Cortex of kidney (tissue), 1 donor: Measurements from ENCODE around the gene DENND1C.
"Not testable (repeated sequence)": the region's sequence is repeated elsewhere in the genome, so short reads cannot be mapped to it uniquely, and the experiment has no call there.

Experiments
- DNase-seq: peaks from one replicate; lab custom pipeline; 2025; lab: John Stamatoyannopoulos, UW

DENND1C gene

DNA sequence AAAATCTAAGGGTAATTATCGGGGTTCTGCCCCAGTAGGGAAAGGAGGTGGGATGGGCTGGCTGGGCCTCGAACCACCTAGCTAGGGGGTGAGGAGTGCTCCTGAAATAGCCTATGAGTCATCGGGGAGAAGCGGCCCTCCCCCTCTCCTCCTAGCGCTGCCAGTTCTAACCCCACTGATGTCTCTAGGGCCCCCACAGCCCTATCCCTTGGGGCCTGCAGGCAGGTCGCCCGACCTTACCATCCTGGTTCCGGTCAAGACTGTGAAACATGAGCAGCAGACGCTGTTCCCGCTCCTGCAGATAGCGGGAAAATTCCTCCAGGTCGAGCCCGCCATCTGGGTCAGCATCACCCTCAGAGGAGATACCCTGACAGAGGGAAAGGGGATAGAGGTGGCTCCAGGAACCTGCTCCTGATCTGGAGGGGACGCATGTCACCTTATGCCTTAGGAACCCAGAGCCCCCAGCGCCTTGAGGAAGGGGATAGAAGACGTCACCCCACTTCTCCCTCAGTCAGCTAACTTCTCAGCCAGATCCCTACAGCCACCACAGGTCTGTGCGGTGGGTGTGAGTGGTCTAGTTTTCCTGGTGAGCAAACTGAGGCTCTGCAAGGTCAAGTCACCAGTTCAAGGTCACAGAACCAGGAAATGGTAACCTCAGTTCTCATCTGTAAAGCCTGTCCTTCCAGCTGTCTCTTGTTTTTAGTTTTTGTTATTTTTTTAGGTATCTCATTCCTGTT is 23.5 kb downstream of the DENND1C start:
- DNase-seq: no peak

DNA sequence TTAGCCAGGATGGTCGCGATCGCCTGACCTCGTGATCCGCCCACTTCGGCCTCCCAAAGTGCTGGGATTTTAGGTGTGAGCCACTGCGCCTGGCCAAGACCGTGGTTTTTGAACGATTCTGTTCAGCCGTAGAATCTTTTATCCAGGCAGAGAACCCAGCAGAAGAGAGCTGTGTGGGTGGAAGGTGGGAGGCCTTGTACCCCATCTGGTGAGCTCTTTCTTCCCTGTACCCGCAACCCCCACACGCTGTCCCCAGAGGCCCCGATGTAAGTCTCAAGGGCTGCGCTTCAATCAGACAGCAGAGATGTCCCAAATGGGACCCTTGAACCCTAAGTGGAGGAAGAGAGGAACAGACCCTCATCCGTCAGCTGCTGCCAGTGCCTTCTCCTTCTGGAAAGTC is 25.7 kb downstream of the DENND1C start:
- no peak for DNase-seq

DNA sequence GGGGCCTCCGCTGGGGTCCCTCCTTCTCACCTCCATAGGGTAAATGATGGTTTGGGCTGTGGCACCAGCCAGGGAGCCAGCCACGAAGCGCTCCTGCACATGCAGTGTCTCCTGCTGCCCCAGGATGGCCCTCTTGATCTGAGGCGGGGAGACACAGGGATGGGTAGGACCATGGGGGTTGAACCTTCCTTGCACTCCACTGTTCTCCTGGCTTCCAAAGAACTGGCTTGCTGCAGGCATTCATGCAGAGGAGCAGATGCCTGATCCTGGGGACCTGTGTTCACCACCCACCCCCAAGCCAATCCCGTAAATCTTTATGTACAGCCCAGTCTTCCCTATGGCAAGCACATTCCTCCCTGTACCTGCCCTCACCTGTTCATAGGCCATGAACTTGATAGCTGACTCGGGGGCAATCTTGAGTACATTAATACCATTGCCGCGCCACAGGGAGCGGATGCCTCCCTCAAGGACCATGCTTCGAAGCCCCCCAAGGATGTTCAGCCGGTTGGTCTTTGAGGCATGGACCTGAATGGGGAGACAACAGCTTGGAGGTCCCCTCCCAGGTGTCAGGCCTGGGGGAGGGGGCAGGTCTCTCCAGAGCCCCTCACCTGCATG is 27.5 kb downstream of the DENND1C start:
- DNase-seq: no peak

DNA sequence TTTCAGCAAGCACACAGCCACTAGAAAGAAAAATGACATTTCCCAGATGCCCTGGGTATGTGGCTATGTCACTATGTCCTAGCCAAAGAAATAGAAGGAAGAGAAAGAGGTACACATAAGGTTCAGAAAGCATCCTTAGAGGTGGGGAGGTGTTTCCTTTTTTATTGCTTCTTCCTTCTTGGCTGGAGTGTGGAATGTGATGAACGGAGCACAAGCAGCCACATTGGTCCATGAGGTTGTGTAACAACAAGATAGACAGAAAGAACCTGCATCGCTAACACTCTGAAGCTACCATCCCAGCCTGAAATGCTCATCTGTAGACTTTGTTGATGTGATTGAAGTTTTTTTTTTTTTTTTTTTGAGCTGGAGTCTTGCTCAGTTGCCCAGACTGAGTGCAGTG is 28.7 kb downstream of the DENND1C start:
- no peak for DNase-seq

DNA sequence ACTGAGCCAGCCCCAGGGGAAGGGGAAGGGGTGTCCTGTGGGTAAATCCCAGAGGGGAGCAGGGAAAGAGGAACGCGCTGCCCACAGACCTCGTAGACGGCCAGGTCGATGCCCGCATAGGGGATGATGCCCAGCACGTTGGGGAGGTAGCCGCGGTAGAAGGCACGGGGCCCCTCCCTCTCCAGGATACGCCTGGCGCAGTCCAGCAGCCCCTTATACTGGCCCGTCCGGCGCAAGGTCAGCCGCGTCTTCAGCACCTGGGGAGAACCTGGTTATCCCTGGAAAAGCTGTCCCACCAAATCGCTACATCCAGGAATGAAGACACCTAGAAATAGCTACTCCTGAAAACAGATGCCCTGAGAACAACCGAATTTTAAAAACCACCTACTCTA is 29.4 kb downstream of the DENND1C start:
- DNase-seq: no peak

DNA sequence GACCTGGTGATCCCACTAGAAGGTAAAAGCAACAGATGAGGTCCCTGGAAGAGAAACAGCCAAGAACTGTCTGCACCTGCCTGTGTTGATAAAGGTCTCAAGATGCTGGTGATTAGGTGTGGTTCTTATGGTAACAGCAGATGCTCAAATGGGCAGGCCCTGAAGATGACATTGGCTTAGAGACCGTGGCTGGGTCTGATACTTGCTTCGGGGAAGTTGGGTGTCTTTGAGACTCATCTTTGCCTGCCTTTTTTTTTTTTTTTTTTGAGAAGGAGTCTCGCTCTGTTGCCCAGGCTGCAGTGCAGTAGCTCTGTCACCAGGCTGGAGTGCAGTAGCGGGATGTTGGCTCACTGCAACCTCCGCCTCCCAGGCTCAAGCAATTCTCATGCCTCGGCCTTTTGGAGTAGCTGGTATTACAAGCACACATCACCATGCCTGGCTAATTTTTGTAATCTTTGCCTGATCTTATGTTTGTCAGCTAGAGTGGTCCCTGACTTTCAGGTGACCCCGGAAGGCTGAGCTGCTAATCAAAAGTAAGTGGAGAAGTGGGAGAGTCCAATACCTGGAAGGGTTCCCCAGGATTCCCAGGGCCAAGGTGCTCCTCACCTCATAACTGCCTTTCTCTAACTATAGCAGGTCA is 29.9 kb downstream of the DENND1C start:
- DNase-seq: no peak

DNA sequence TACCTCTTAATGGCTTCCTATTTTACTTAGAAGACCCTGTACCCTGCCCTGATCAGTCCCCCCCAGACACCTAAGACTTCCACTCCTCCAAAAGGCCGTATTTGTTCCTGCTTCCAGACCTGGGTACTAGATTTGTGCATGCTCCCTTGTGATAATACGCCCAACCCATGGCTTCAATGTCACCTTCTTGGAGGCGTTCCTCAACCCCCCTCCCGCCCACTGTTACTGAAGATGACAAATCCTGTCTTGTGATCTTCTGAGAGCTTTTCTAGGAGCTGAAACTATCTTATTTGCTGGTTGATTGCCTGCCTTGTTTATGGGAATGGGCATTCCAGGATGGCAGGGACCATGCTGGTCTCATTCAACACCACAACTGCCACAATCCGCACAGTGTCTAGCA is 31.4 kb downstream of the DENND1C start:
- DNase-seq: no peak

DNA sequence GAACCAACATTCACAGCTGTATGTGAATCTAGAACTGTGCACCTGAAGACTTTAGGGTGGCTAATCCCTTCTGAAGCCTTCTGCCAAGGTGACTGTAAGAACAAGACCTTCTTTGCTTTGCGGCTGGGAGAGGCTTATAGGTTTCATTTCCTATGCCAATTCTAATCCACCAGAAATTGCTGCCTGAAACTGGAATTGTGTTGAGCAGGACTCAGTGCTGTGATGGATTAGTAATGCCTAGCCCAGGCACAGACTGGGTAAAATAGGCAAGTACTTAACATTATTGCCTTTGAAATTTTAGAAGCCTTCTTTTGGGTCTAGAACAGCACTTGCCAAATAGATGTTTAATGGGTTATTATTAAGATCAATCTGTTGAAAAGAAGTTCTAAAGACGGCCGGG is 33.5 kb downstream of the DENND1C start:
- DNase-seq: no peak

DNA sequence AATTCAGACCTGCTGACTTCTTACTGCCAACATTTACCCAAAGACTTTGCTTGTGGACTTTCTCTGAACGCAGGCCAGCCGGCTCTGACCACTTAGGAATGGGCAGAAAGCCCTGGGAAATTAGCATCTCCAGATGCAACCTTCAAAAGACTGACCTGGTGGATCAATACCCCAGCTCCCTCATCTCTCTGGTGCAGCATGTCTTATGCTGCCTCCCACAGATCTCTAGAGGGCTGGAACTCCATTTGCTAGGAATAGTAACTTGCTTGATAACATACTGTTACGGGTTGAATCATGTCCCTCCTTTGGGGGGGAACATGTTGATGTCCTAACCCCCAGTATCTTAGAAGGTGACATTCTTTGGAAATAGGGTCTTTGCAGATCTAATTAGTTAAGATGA is 35.1 kb downstream of the DENND1C start:
- DNase-seq: no peak

DNA sequence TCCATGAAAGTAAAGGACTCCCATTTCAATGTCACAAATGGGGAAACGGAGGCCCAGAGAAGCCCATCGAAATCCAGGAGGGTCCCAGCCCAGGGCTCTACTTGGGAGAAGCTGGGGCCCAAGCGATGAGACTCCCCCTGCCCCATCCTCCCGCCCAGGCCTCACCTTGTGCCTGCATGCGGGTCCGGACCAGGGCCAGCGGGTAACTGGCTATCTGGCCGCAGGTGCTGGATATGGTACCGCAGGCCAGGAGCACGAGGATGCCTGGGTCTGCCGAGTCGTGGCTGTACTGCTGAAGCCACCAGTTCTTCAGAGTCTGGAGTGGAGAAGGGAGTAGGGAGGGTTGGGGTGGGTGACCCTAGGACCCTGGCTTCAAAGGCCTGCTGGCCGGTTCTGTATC is 37.6 kb downstream of the DENND1C start:
- DNase-seq: no peak

DNA sequence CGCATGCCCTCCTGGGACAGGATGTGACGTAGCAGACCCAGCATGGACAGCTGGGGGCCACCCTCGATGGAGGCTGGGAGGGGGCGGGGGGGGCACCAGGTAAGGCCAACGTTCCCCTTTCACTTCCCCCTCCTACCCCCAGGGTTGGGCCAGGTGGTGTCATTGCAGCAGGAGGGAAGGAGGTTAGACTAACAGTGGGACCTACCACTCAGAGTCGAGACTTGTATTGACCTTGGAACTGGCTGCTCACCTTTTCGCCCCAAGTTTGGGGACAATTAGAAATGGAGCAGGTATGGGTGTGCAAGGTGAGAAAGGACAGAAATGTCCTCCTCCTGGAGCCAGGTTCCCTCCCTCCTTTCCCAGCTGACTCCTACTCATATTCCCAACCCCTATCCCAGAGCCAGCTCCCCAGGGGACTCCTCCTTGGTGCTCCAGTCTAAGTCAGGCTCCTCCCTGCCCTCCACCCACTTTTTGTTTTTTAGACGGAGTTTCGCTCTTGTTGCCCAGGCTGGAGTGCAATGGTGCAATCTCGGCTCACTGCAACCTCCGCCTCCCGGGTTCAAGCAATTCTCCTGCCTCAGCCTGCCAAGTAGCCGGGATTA is 39.4 kb downstream of the DENND1C start:
- no peak for DNase-seq

DNA sequence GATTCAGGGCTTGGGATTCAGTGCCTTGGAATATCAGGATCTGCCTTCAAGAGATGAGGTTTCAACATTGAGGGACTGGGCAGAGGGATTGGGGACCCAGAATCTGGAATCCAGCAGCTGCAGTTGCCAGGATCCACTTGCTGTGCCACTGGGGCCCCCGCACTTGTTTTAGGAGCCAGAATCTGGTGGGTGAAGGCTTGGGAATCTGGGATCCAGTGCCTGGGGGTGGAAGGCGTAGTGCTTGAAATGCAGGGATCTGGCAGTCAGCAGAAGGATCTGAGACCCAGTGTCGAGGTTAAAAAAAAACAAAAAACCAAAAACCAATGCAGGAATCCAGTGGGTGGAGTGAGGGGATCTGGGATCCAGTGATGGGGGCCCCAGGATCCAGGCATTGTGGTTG is 40.7 kb downstream of the DENND1C start:
- no peak for DNase-seq

DNA sequence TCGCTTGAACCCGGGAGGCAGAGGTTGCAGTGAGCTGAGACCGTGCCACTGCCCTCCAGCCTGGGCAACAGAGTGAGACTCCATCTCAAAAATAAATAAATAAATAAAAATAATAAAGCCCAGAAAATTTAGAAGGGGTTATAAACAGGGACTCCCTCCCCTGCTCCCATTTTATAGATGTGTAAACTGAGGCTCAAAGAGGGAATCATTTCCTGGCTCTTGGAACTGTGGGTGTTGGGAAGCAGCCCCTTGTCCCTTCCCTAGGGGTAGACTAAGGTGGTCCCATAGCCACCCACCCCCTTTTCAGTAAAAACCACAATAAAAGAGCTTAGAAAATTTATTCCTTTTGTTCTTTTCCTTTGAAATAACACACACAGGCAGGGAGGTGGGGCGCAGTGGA is 41.8 kb downstream of the DENND1C start:
- DNase-seq: no peak

DNA sequence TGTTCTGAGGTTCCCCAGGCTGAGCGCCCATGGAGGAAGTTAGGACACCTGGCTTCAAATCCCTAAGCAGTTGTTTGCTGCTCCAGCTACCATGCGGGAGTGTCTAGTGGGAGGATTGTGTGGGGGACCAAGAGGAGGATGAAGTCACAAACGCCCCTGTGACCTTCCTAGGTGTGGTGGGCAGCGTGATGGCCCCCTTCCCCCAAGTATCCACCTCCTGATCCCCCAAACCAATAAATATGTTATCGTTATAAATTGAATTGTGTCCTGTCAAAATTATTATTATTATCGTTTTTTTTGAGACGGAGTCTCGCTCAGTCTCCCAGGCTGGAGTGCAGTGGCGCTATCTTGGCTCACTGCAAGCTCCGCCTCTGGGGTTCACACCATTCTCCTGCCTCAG is 47.9 kb downstream of the DENND1C start, which contains the start of gene SLC25A41:
Gene SLC25A41, minus strand, starts transcription at position 101 of the 400 bp plus-strand sequence. Its CDS starts 70 bp downstream, at position 31.
- no peak for DNase-seq

DNA sequence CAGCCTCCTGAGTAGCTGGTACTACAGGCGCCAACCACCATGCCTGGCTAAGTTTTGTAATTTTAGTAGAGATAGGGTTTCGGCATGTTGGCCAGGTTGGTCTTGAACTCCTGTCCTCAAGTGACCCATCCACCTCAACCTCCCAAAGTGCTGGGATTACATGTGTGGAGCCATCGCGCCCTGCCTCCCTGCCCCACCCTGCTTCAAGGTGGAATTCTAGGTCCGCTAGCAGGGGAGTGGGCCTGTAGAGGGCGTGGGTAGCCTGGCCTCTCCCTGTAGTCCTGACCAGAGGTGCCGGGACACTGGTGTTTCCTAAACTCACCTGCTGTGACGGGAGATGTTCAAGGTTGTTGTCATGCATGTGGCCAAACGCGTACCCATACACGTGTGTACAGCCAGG is 48.4 kb downstream of the DENND1C start:
- DNase-seq: no peak

DNA sequence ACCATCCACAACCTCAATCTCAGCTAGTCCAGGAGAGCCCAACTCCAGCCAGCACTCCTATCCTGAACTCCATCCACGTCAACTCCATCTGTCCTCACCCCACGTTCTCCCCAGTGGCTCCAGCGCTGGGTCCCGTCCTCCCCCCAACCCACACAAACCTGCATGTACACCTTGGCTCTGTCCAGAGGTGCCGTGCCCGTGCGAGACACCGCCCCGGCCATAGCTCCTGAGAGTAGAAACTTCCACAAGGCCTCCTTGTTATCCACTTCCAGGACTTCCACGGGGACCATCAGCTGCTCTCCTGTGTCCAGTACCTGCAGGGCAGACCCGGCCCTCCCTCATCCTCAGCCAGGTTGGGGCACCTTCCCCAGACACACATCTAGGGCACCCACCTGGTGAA is 49.7 kb downstream of the DENND1C start:
- DNase-seq: no peak

DNA sequence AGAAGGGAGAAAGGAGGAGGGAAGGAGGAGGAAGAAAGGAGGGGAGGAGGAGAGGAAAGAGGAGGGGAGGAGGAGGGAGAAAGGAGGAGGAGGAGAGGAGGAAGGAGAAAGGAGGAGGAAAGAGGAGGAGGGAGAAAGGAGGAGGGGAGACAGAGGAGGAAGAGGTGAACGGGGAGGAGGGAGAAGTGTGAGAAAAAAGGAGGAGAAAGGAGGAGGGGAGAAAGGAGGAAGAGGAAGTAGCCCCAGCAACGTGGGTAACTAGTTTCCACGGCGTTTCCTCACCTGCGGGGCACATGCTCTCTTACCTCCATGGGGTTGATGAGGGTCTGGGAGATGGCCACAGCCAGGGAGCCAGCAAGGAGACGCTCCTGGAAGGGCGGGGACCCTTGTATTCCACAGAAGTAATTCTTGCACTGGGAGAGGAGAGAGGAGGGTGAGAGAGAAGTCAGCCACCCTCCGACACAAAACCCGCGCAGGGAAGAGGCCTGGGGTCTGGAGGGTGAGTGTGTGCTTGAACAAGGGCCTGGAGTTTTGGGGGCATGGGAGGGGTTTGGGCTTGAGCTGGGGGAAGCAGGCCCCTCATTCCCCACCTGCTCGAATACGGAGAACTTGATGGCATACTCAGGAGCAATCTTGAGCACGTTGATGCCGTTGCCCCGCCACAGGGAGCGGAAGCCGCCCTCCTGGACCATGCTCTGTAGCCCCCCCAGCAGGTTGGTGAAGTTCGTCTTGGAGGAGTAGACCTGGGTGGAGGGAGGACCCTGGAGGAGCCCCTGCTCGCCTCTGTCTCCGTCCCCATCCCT is 52.0 kb downstream of the DENND1C start:
- no peak for DNase-seq

DNA sequence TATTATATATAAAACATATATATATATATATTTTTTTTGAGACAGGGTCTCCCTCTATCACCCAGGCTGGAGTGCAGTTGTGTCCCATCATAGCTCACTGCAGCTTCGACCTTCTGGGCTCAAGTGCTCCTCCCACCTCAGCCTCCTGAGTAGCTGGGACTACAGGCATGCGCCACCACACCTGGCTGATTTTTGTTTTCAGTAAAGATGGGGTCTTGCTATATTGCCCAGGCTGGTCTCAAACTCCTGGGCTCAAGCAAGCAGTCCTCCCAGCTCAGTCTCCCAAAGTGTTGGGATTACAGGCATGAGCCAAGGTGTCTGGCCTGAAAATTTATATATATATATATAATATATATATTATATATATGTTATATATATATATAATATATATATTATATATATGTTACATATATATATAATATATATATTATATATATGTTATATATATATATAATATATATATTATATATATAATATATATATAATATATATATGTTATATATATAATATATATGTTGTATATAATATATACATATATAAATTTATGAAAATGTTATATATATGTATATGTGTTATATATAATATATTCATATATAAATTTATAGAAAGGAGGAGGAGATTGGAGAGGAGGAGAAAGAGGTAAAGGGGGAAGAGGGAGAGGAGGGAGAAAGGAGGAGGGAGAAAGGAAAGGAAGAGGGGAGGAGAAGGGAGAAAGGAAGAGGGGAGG is 52.7 kb downstream of the DENND1C start:
- not testable (repeated sequence) for DNase-seq

DNA sequence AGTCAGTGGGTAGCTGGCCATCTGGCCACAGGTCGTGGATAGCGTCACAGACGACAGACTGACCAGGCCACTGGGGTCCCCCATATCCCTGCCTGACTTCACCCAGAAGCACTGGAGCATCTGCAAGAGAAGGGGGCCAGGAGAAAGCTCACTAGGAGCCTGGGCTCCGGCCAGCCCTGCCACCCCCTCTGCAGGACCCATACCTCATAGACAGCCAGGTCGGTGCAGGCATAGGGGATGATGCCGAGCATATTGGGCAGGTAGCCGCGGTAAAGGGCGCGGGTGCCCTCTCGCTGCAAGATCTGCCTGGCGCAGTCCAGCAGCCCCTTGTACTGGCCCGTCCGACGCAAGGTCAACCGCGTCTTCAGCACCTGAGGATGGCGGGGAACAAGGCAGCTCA is 54.5 kb downstream of the DENND1C start:
- DNase-seq: no peak

DNA sequence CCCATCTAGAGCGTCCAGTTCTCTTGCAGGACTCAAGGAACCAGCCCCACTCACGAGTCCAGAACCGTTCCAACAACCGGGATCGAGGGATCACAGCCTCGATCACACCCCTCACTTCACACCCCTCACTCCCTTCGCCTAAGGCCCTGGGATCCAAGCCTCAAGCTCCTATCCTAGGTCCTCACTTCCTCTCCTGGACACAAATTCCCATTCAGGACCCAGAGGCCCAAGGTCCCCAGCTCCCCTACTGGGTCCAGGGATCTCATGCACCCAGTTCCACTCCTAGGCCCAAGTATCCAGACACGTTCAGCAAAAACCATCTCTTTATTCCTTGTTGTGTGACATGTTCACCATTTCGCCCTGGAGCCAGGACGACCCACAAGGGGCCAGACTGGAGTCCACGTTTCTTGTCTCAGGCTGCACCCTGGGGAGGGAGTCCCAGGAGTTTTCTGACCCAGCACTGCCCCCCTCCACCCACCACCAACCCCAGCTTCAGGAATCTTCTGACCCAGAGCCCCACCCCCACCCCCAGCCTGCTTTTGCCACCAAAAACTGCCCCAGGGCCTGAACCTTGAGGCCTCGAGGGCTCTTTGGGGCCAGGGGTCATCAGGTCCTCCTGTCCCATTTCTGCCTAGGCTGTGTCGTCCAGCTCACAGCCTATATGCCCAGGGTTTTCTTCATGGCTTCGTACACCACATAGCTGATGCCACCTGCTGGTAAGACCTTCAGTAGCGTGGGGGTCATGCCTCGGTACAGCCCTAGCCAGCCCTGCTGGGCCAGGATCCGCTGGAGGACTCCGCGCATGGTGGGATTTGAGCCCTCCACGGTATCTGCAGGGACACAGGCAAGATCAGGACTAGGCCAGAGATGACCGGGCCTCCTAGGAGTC is 55.6 kb downstream of the DENND1C start:
- DNase-seq: no peak
